Measurements from ENCODE around the gene NRIP1.

NRIP1 gene

GRCh38 chr21:15061747-15062605 lies 2.8 kb downstream of the NRIP1 start:
- Histone ChIP-seq H3K27ac (no peak overlapping the region), H3K36me3 (ENCODE audit: insufficient read depth, low read length) (no peaks in the 10 kb centered on the region), H3K9ac (ENCODE audit: insufficient read length) (no peak overlapping the region), H3K4me3 (no peak overlapping the region), H3K9me3 (ENCODE audit: low read depth, low read length) (no peaks in the 10 kb centered on the region)
- no peak for DNase-seq (ENCODE audit: low read depth, low spot score)
- TF ChIP-seq POLR2AphosphoS5 (IDR thresholded peaks at IDR 0.05; ENCODE audit: borderline replicate concordance, low read depth, low read length) (no peak), FOXP2 (optimal IDR thresholded peaks at IDR 0.05; ENCODE audit: control extremely low read depth, extremely low read length, insufficient read depth) (no peak), EZH2 (IDR thresholded peaks at IDR 0.05) (no peak)

GRCh38 chr21:15061279-15061678 lies 3.5 kb downstream of the NRIP1 start:
- Histone ChIP-seq H3K9ac (ENCODE audit: insufficient read length) (no peak overlapping the region), H3K4me3 (no peak overlapping the region), H3K9me3 (ENCODE audit: low read depth, low read length) (no peaks in the 10 kb centered on the region), H3K27ac (no peak overlapping the region), H3K36me3 (ENCODE audit: insufficient read depth, low read length) (no peaks in the 10 kb centered on the region)
- DNase-seq (ENCODE audit: low read depth, low spot score): no peak
- TF ChIP-seq FOXP2 (optimal IDR thresholded peaks at IDR 0.05; ENCODE audit: control extremely low read depth, extremely low read length, insufficient read depth) (no peak), POLR2AphosphoS5 (IDR thresholded peaks at IDR 0.05; ENCODE audit: borderline replicate concordance, low read depth, low read length) (no peak), EZH2 (IDR thresholded peaks at IDR 0.05) (no peak)

- Histone ChIP-seq H3K9ac (ENCODE audit: insufficient read length) (no peak overlapping the region), H3K9me3 (ENCODE audit: low read depth, low read length) (no peaks in the 10 kb centered on the region)
- TF ChIP-seq EZH2 (IDR thresholded peaks at IDR 0.05): no peak
- no peak for TF ChIP-seq POLR2AphosphoS5 (IDR thresholded peaks at IDR 0.05; ENCODE audit: borderline replicate concordance, low read depth, low read length)
- TF ChIP-seq FOXP2 (optimal IDR thresholded peaks at IDR 0.05; ENCODE audit: control extremely low read depth, extremely low read length, insufficient read depth): no peak
These were observed 4.1 kb downstream of the NRIP1 start for GRCh38 chr21:15060543-15061175.

GRCh38 chr21:15059397-15059796 lies 5.4 kb downstream of the NRIP1 start:
- TF ChIP-seq POLR2AphosphoS5 (IDR thresholded peaks at IDR 0.05; ENCODE audit: borderline replicate concordance, low read depth, low read length) (no peak), FOXP2 (optimal IDR thresholded peaks at IDR 0.05; ENCODE audit: control extremely low read depth, extremely low read length, insufficient read depth) (no peak), EZH2 (IDR thresholded peaks at IDR 0.05) (no peak)
- Histone ChIP-seq H3K27ac (no peak overlapping the region), H3K9ac (ENCODE audit: insufficient read length) (no peak overlapping the region)

More at GRCh38 chr21:15060543-15061175, 4.1 kb downstream of the NRIP1 start:
- Histone ChIP-seq H3K4me3 (no peak overlapping the region), H3K27ac (no peak overlapping the region), H3K36me3 (ENCODE audit: insufficient read depth, low read length) (no peaks in the 10 kb centered on the region)
- no peak for DNase-seq (ENCODE audit: low read depth, low spot score)

GRCh38 chr21:15058854-15059263 lies 5.9 kb downstream of the NRIP1 start:
- TF ChIP-seq EZH2 (IDR thresholded peaks at IDR 0.05) (no peak), POLR2AphosphoS5 (IDR thresholded peaks at IDR 0.05; ENCODE audit: borderline replicate concordance, low read depth, low read length) (no peak), FOXP2 (optimal IDR thresholded peaks at IDR 0.05; ENCODE audit: control extremely low read depth, extremely low read length, insufficient read depth) (no peak)
- Histone ChIP-seq H3K4me3 (peak overlapping the region; percentile 7; the same call in 1 of the 2 replicates), H3K36me3 (ENCODE audit: insufficient read depth, low read length) (no peaks in the 10 kb centered on the region), H3K9me3 (ENCODE audit: low read depth, low read length) (no peaks in the 10 kb centered on the region), H3K9ac (ENCODE audit: insufficient read length) (no peak overlapping the region), H3K27ac (no peak overlapping the region)
- no peak for DNase-seq (ENCODE audit: low read depth, low spot score)

More at GRCh38 chr21:15059397-15059796, 5.4 kb downstream of the NRIP1 start:
- Histone ChIP-seq H3K4me3 (no peak overlapping the region), H3K36me3 (ENCODE audit: insufficient read depth, low read length) (no peaks in the 10 kb centered on the region), H3K9me3 (ENCODE audit: low read depth, low read length) (no peaks in the 10 kb centered on the region)
- no peak for DNase-seq (ENCODE audit: low read depth, low spot score)

GRCh38 chr21:15057285-15057684 lies 7.5 kb downstream of the NRIP1 start:
- no peaks in the 10 kb centered on the region for H3K36me3 ChIP-seq (ENCODE audit: insufficient read depth, low read length)
- no peaks in the 10 kb centered on the region for H3K9me3 ChIP-seq (ENCODE audit: low read depth, low read length)
- no peak overlapping the region for H3K27ac ChIP-seq
- no peak for DNase-seq (ENCODE audit: low read depth, low spot score)
- H3K9ac ChIP-seq (ENCODE audit: insufficient read length): no peak overlapping the region
- TF ChIP-seq POLR2AphosphoS5 (IDR thresholded peaks at IDR 0.05; ENCODE audit: borderline replicate concordance, low read depth, low read length): no peak
- no peak for TF ChIP-seq EZH2 (IDR thresholded peaks at IDR 0.05)
- TF ChIP-seq FOXP2 (optimal IDR thresholded peaks at IDR 0.05; ENCODE audit: control extremely low read depth, extremely low read length, insufficient read depth): no peak
- peak overlapping the region; percentile 8; the same call in 1 of the 2 replicates for H3K4me3 ChIP-seq

- H3K36me3 ChIP-seq (ENCODE audit: insufficient read depth, low read length): no peaks in the 10 kb centered on the region
- no peak overlapping the region for H3K4me3 ChIP-seq
- no peaks in the 10 kb centered on the region for H3K9me3 ChIP-seq (ENCODE audit: low read depth, low read length)
- H3K9ac ChIP-seq (ENCODE audit: insufficient read length): no peak overlapping the region
- no peak overlapping the region for H3K27ac ChIP-seq
- DNase-seq (ENCODE audit: low read depth, low spot score): no peak
- TF ChIP-seq POLR2AphosphoS5 (IDR thresholded peaks at IDR 0.05; ENCODE audit: borderline replicate concordance, low read depth, low read length) (no peak), FOXP2 (optimal IDR thresholded peaks at IDR 0.05; ENCODE audit: control extremely low read depth, extremely low read length, insufficient read depth) (no peak), EZH2 (IDR thresholded peaks at IDR 0.05) (no peak)
These were observed 10.1 kb downstream of the NRIP1 start for GRCh38 chr21:15054606-15055239.

- no peak overlapping the region for H3K9ac ChIP-seq (ENCODE audit: insufficient read length)
- no peaks in the 10 kb centered on the region for H3K9me3 ChIP-seq (ENCODE audit: low read depth, low read length)
- no peak for DNase-seq (ENCODE audit: low read depth, low spot score)
- H3K36me3 ChIP-seq (ENCODE audit: insufficient read depth, low read length): no peaks in the 10 kb centered on the region
- H3K4me3 ChIP-seq: no peak overlapping the region
- no peak for TF ChIP-seq EZH2 (IDR thresholded peaks at IDR 0.05)
- TF ChIP-seq POLR2AphosphoS5 (IDR thresholded peaks at IDR 0.05; ENCODE audit: borderline replicate concordance, low read depth, low read length): no peak
- no peak for TF ChIP-seq FOXP2 (optimal IDR thresholded peaks at IDR 0.05; ENCODE audit: control extremely low read depth, extremely low read length, insufficient read depth)
- no peak overlapping the region for H3K27ac ChIP-seq
These were observed 10.7 kb downstream of the NRIP1 start for GRCh38 chr21:15054089-15054488.
